H1 (cell line): ENCODE results near the gene DPEP2. TPM values are rescaled to one million over a fixed set of nuclear protein-coding genes. Genes with fewer than 3 reads are reported as not detected.

Experiments used
- CTCF ChIA-PET: fragments of 300-600 bp; sonication (Branson Sonifier 250); formaldehyde crosslinking; loops from one replicate; lab custom pipeline; 2021; ENCODE audit not compliant: partially characterized antibody; lab: Charles Lee
- POLR2A ChIA-PET: fragments of 300-600 bp; sonication (Branson Sonifier 250); formaldehyde crosslinking; loops from one replicate; lab custom pipeline; 2021; ENCODE audit warnings: inconsistent platforms; ENCODE audit not compliant: partially characterized antibody; lab: Charles Lee
- DNase-seq, 2 experiments: peaks; one replicate each; pipeline versions ENCODE4 v3.0.0 to v3.0.0-alpha.2; 2010 to 2022; ENCODE audit warnings: low spot score in 2 of 2, low read depth in 1 of 2, mixed read lengths in 1 of 2
- FAIRE-seq: peaks from 2 replicates; lab custom pipeline; 2011; peaks lifted over from hg19 to GRCh38; lab: Jason Lieb, UNC
- H2AFZ ChIP-seq: 2 replicates; pipeline ENCODE4 v1.8.1; 2012; ENCODE audit warnings: low read length, inconsistent platforms
- H2AK5ac ChIP-seq: 2 replicates; pipeline ENCODE4 v1.6.1; 2013; ENCODE audit warnings: low read depth, low read length
- H2BK120ac ChIP-seq: replicated peaks from 2 replicates; pipeline ENCODE3; 2013; ENCODE audit warnings: low read depth, low read length, inconsistent platforms
- H2BK12ac ChIP-seq: 2 replicates; pipeline ENCODE4 v1.6.1; 2013; ENCODE audit warnings: low read depth, low read length
- H2BK15ac ChIP-seq: 2 replicates; pipeline ENCODE4 v1.6.1; 2013; ENCODE audit warnings: low read length
- H2BK20ac ChIP-seq: 2 replicates; pipeline ENCODE4 v1.6.1; 2013; ENCODE audit warnings: low read length
- H2BK5ac ChIP-seq: 2 replicates; pipeline ENCODE4 v1.6.1; 2013; ENCODE audit warnings: low read depth, low read length
- H3K14ac ChIP-seq: 2 replicates; pipeline ENCODE4 v1.6.1; 2013; ENCODE audit warnings: inconsistent platforms; ENCODE audit not compliant: insufficient read length
- H3K18ac ChIP-seq: 2 replicates; pipeline ENCODE4 v1.6.1; 2013; ENCODE audit warnings: low read length; ENCODE audit errors: extremely low read depth
- H3K23ac ChIP-seq: 2 replicates; pipeline ENCODE4 v1.6.1; 2013; ENCODE audit warnings: inconsistent platforms; ENCODE audit not compliant: insufficient read length
- H3K23me2 ChIP-seq: 2 replicates; pipeline ENCODE4 v1.6.1; 2013; ENCODE audit warnings: low read depth, low read length
- H3K27ac ChIP-seq: 2 replicates; pipeline ENCODE4 v1.6.1; 2011; ENCODE audit warnings: low read depth, low read length, inconsistent platforms
- H3K27me3 ChIP-seq, 4 experiments: replicated peaks in 1 of 4; 1 replicate in 1 of 4; 2 replicates in 3 of 4; pipeline versions ENCODE4 v1.6.1 to v1.8.1; 2011 to 2013; ENCODE audit warnings: low read length in 3 of 4, mild to moderate bottlenecking in 3 of 4, inconsistent platforms in 2 of 4, mixed read lengths in 2 of 4, moderate library complexity in 1 of 4; ENCODE audit not compliant: control insufficient read depth in 3 of 4, insufficient read depth in 3 of 4; ENCODE audit errors: extremely low read depth in 1 of 4
- H3K36me3 ChIP-seq, 4 experiments: 2 replicates each; pipeline versions ENCODE4 v1.6.1 to v1.8.1; 2011 to 2013; ENCODE audit warnings: mild to moderate bottlenecking in 4 of 4, low read length in 3 of 4, moderate library complexity in 2 of 4, control low read depth in 1 of 4, inconsistent platforms in 1 of 4; ENCODE audit not compliant: insufficient read depth in 4 of 4, control insufficient read depth in 2 of 4
- H3K4ac ChIP-seq: replicated peaks from 2 replicates; pipeline ENCODE3; 2013; ENCODE audit warnings: low read length, low read depth, mixed read lengths, inconsistent platforms; ENCODE audit not compliant: insufficient read length
- H3K4me1 ChIP-seq, 4 experiments: replicated peaks in 1 of 4; 1 replicate in 1 of 4; 2 replicates in 3 of 4; pipeline versions ENCODE4 v1.6.1 to v1.8.1; 2011 to 2013; ENCODE audit warnings: low read length in 3 of 4, inconsistent platforms in 2 of 4, mixed read lengths in 1 of 4; ENCODE audit not compliant: insufficient read depth in 4 of 4, control insufficient read depth in 3 of 4
- H3K4me2 ChIP-seq, 2 experiments: 2 replicates each; pipeline versions ENCODE4 v1.6.1 to v1.8.1; 2011 to 2013; ENCODE audit warnings: low read depth in 2 of 2, low read length in 2 of 2, control low read depth in 1 of 2, inconsistent platforms in 1 of 2, mild to moderate bottlenecking in 1 of 2; ENCODE audit not compliant: insufficient read depth in 1 of 2
- H3K4me3 ChIP-seq, 4 experiments: fragments of 200-600, 300-600 bp in 1 of 4; sonication (generic), shearing (Covaris generic), sonication (Bioruptor Twin) in 1 of 4; 2 replicates each; pipeline versions ENCODE4 v1.5.1 to v1.8.1; 2011 to 2016; ENCODE audit warnings: low read length in 4 of 4, low read depth in 3 of 4, control low read depth in 2 of 4, inconsistent platforms in 2 of 4, mild to moderate bottlenecking in 2 of 4, mixed read lengths in 1 of 4, moderate library complexity in 1 of 4; ENCODE audit not compliant: insufficient read depth in 2 of 4; ENCODE audit errors: extremely low read depth in 1 of 4
- H3K56ac ChIP-seq: replicated peaks from 2 replicates; pipeline ENCODE3; 2013; ENCODE audit warnings: low read depth, mild to moderate bottlenecking, mixed read lengths, low read length, inconsistent platforms; ENCODE audit not compliant: insufficient read length
- H3K79me1 ChIP-seq: 2 replicates; pipeline ENCODE4 v1.6.1; 2013; ENCODE audit warnings: low read depth, low read length, control low read depth
- H3K79me2 ChIP-seq, 2 experiments: 2 replicates each; pipeline versions ENCODE4 v1.6.1 to v1.8.1; 2012 to 2013; ENCODE audit warnings: low read length in 2 of 2, mild to moderate bottlenecking in 2 of 2, inconsistent platforms in 1 of 2; ENCODE audit not compliant: insufficient read depth in 2 of 2, control insufficient read depth in 1 of 2
- H3K9ac ChIP-seq, 4 experiments: replicated peaks in 1 of 4; 1 replicate in 1 of 4; 2 replicates in 3 of 4; pipeline versions ENCODE4 v1.6.1 to v1.8.1; 2011 to 2013; ENCODE audit warnings: low read depth in 3 of 4, low read length in 3 of 4, control low read depth in 2 of 4, mild to moderate bottlenecking in 2 of 4, moderate library complexity in 2 of 4, inconsistent platforms in 1 of 4; ENCODE audit errors: extremely low read depth in 1 of 4
- H3K9me3 ChIP-seq, 2 experiments: 2 replicates each; pipeline versions ENCODE4 v1.6.1 to v1.8.1; 2012 to 2013; ENCODE audit warnings: mild to moderate bottlenecking in 2 of 2, moderate library complexity in 2 of 2, control low read depth in 1 of 2, inconsistent platforms in 1 of 2, low read depth in 1 of 2, low read length in 1 of 2, mixed read lengths in 1 of 2; ENCODE audit not compliant: insufficient read depth in 2 of 2
- H4K20me1 ChIP-seq, 2 experiments: replicated peaks in 1 of 2; 2 replicates each; pipeline versions ENCODE3 to v1.8.1; 2011 to 2013; ENCODE audit warnings: inconsistent platforms in 2 of 2, low read length in 2 of 2, mild to moderate bottlenecking in 1 of 2; ENCODE audit not compliant: insufficient read depth in 2 of 2, control insufficient read depth in 1 of 2
- H4K5ac ChIP-seq: 2 replicates; pipeline ENCODE4 v1.6.1; 2013; ENCODE audit warnings: low read length, low read depth, mixed read lengths, inconsistent platforms; ENCODE audit not compliant: insufficient read length
- H4K8ac ChIP-seq: 2 replicates; pipeline ENCODE4 v1.8.0; 2013; ENCODE audit warnings: mild to moderate bottlenecking, moderate library complexity, low read length, inconsistent platforms; ENCODE audit not compliant: insufficient read depth; ENCODE audit errors: extremely low read depth
- H4K91ac ChIP-seq: replicated peaks from 2 replicates; pipeline ENCODE3; 2013; ENCODE audit warnings: low read length, mixed read lengths, inconsistent platforms; ENCODE audit not compliant: insufficient read length
- BACH1 ChIP-seq: IDR thresholded peaks from 2 replicates; pipeline ENCODE4 v1.6.1; 2012; ENCODE audit warnings: low read length, improper control_type of control experiment
- BRCA1 ChIP-seq: IDR thresholded peaks from 2 replicates; pipeline ENCODE4 v1.6.1; 2012; ENCODE audit warnings: low read depth, low read length, improper control_type of control experiment
- CREB1 ChIP-seq: IDR thresholded peaks from 2 replicates; pipeline ENCODE4 v1.6.1; 2012; ENCODE audit warnings: inconsistent platforms
- CTBP2 ChIP-seq: IDR thresholded peaks from 2 replicates; pipeline ENCODE4 v1.7.0; 2011; ENCODE audit warnings: borderline replicate concordance, mild to moderate bottlenecking, moderate library complexity, mixed read lengths, low read length; ENCODE audit not compliant: insufficient read depth, insufficient read length
- NRF1 ChIP-seq: IDR thresholded peaks from 2 replicates; pipeline ENCODE4 v1.6.1; 2011; ENCODE audit warnings: mild to moderate bottlenecking, low read depth, low read length, improper control_type of control experiment
- POU5F1 ChIP-seq: IDR thresholded peaks from 2 replicates; pipeline ENCODE4 v1.6.1; 2011; ENCODE audit warnings: low read depth, mild to moderate bottlenecking, low read length, moderate library complexity
- RNF2 ChIP-seq: fragments of 200-900, 300-1000 bp; sonication (generic); IDR thresholded peaks from 2 replicates; pipeline ENCODE4 v1.7.1; 2016; ENCODE audit warnings: borderline replicate concordance, low read depth, mild to moderate bottlenecking, antibody characterized with exemption, low read length; ENCODE audit not compliant: poor library complexity, severe bottlenecking; ENCODE audit errors: missing control alignments
- SIN3A ChIP-seq, 2 experiments: IDR thresholded peaks in 1 of 2; conservative IDR thresholded peaks in 1 of 2; 2 replicates each; pipeline ENCODE4 v1.6.1; 2011 to 2012; ENCODE audit warnings: low read length in 2 of 2, improper control_type of control experiment in 1 of 2, low read depth in 1 of 2, mild to moderate bottlenecking in 1 of 2
- SIX5 ChIP-seq: IDR thresholded peaks from 2 replicates; pipeline ENCODE4 v1.6.1; 2011; ENCODE audit warnings: mild to moderate bottlenecking, low read depth, low read length
- SP1 ChIP-seq: IDR thresholded peaks from 2 replicates; pipeline ENCODE4 v1.6.1; 2011; ENCODE audit warnings: low read depth, low read length
- SP4 ChIP-seq: IDR thresholded peaks from 2 replicates; pipeline ENCODE4 v1.6.1; 2012; ENCODE audit warnings: low read length, inconsistent platforms
- SUZ12 ChIP-seq: fragments of 200-600 bp; sonication (generic); IDR thresholded peaks from 2 replicates; pipeline ENCODE4 v1.6.1; 2012; ENCODE audit warnings: mild to moderate bottlenecking, inconsistent platforms, low read length, moderate library complexity, mixed read lengths
- TCF12 ChIP-seq: IDR thresholded peaks from 2 replicates; pipeline ENCODE4 v1.6.1; 2011; ENCODE audit warnings: low read depth, mild to moderate bottlenecking, low read length
- WGBS, 2 experiments: shearing (Covaris generic) in 1 of 2; methylation state at CpG; one replicate each; pipeline versions ENCODE4 v1.1.6 to v1.1.7; 2013 to 2015; ENCODE audit warnings: low lambda C conversion rate in 2 of 2, mixed read lengths in 2 of 2, inconsistent platforms in 1 of 2, low coverage in 1 of 2, missing lambda C conversion rate in 1 of 2; ENCODE audit not compliant: insufficient replicate concordance in 2 of 2, insufficient coverage in 1 of 2, insufficient read length in 1 of 2; ENCODE audit errors: extremely low coverage in 1 of 2, missing lambda C conversion rate in 1 of 2; 5-methylcytosine and 5-hydroxymethylcytosine counted together
- polyA plus RNA-seq, 7 experiments: library from polyadenylated mRNA; depleted of rRNA in 3 of 7; stranded (reverse) in 5 of 7; unstranded in 2 of 7; fragments of >200 nt in 5 of 7; fragments of 200-250 nt in 2 of 7; gene quantifications; 1 replicate in 5 of 7; 2 replicates in 1 of 7; 4 replicates in 1 of 7; pipeline versions ENCODE4 v1.2.1 to v1.2.3, GENCODE V29; 2011 to 2013; ENCODE audit warnings: missing spikeins in 2 of 7, mixed read lengths in 2 of 7
- total RNA-seq: library from RNA; stranded (reverse); fragmentation: NEBNext Ultra II Directional; extraction: Animal tissue kit (Norgen Biotek cat#: 25700); gene quantifications from 2 replicates; pipeline ENCODE4 v1.2.1, GENCODE V29; 2021

The DPEP2 gene
- total and polyA plus RNA-seq, 2 of the 8 experiments (the other 6 are each of a cell fraction or from before 2014, with no cell fraction given) = not detected

GRCh38 chr16:67987460-67988160 lies 11.7 kb downstream of the DPEP2 start:
- Histone ChIP-seq H2AK5ac (no peak overlapping the region), H3K27ac (no peak overlapping the region), H3K23me2 (no peaks in the 10 kb centered on the region), H2BK12ac (no peak overlapping the region), H4K8ac (no peak overlapping the region), H3K18ac (no peak overlapping the region), H2BK15ac (no peak overlapping the region), H3K4me2 (no peak overlapping the region), H2BK120ac (no peak overlapping the region), H3K9ac (no peak overlapping the region), H4K5ac (no peak overlapping the region), H3K56ac (no peak overlapping the region), H3K36me3 (no peaks in the 10 kb centered on the region), H3K14ac (no peak overlapping the region), H3K4ac (no peak overlapping the region), H2BK5ac (no peak overlapping the region), H3K79me2 (no peaks in the 10 kb centered on the region), H4K20me1 (no peaks in the 10 kb centered on the region), H3K4me1 (no peaks in the 10 kb centered on the region), H4K91ac (no peak overlapping the region), H3K27me3 (peaks cover 0 to 7% (median 5%) of the 10 kb centered on the region in 4 experiments; a peak in 5 of 7 replicates), H2BK20ac (no peak overlapping the region), H3K79me1 (no peaks in the 10 kb centered on the region; the same call in 1 of the 2 replicates), H2AFZ (no peak overlapping the region), H3K9me3 (no peaks in the 10 kb centered on the region), H3K4me3 (no peak overlapping the region), H3K23ac (no peak overlapping the region)
- 91% methylated on average over 11 of the region's 11 CpGs; no CpG with 5 or more reads in 1 of the 2 experiments for WGBS, 2 experiments
- CTCF ChIA-PET = interaction anchor here (0.6 to 4.1 kb wide), 7 partner anchors 10 to 491 kb away, joined by 3 to 23 read pairs (median 4); no protein-coding TSS in a partner anchor
- POLR2A ChIA-PET = interaction anchor here (0.9 kb wide), 1 partner anchor 36 kb away, joined by 3 read pairs; the partner anchor contains the start of genes DDX28 and DUS2
- FAIRE-seq (no peak), DNase-seq (no peak)
- TF ChIP-seq SIN3A (conservative IDR thresholded peaks at IDR 0.05 in 1 of 2, IDR thresholded peaks at IDR 0.05 in 1 of 2; ENCODE audit: low read depth in 1 of 2, low read length in 2 of 2) = no peak
- no peak for TF ChIP-seq SP1
- no peak for TF ChIP-seq SIX5
- no peak for TF ChIP-seq BACH1
- TF ChIP-seq RNF2 = no peak
- TF ChIP-seq SUZ12 = no peak
- TF ChIP-seq CREB1 = no peak
- TF ChIP-seq BRCA1 = no peak
- TF ChIP-seq CTBP2 = no peak
- no peak for TF ChIP-seq POU5F1
- TF ChIP-seq SP4 = no peak
- no peak for TF ChIP-seq TCF12
- no peak for TF ChIP-seq NRF1
